Posterior cingulate gyrus (tissue), 11 donors: ENCODE measurements around the gene CARS2.
"Not testable (repeated sequence)": the region's sequence is repeated elsewhere in the genome, so short reads cannot be mapped to it uniquely, and the experiment has no call there.

ENCODE experiments used
- DNase-seq, 10 donors: peaks; one replicate each; pipeline versions ENCODE4 v3.0.0 to v3.0.0-alpha.2; 2020 to 2021; ENCODE audit warnings: mixed read lengths in 3 of 10
- intact Hi-C: fragments of 100-400 bp; cut with DNase I; formaldehyde crosslinking; loops from one replicate; pipeline ENCODE4 v1.15.1; 2023

CARS2 gene

GRCh38 chr13:110658218-110658911 is 47.6 kb downstream of the CARS2 start:
- intact Hi-C loops, DNase-seq: not testable (repeated sequence)

GRCh38 chr13:110657196-110657595 is 48.7 kb downstream of the CARS2 start:
- intact Hi-C loops = no loop called here
- peak in 2 of 10 donors; percentile 39 to 53 for DNase-seq

- intact Hi-C loops = no loop called here
- DNase-seq = peak in 2 of 10 donors; percentile 69 to 78
These were observed 52.1 kb downstream of the CARS2 start for GRCh38 chr13:110653851-110654250.

DNA sequence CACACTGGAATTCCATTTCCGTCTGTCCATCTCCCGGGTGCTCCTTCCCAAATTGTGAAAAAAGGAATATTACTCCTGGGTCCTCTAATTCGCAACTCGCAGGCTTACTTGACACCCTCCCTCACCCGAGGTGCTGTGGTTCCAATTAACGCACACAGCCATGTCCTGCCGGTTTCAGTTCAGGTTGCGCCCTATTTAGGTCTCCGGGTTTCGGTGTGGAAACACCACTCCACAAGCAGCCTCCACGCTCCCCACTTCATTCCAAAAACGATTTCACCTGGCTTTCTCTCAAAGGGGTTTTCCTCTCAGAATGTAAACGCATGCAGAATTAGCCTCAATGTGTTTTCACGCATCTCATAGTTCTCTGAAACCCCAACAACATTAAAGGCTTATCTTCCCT is 52.6 kb downstream of the CARS2 start:
- no peak for DNase-seq
- intact Hi-C loops = no loop called here

GRCh38 chr13:110652764-110653163 is 53.2 kb downstream of the CARS2 start:
- intact Hi-C loops = no loop called here
- peak in 2 of 10 donors; percentile 15 to 17 for DNase-seq

DNA sequence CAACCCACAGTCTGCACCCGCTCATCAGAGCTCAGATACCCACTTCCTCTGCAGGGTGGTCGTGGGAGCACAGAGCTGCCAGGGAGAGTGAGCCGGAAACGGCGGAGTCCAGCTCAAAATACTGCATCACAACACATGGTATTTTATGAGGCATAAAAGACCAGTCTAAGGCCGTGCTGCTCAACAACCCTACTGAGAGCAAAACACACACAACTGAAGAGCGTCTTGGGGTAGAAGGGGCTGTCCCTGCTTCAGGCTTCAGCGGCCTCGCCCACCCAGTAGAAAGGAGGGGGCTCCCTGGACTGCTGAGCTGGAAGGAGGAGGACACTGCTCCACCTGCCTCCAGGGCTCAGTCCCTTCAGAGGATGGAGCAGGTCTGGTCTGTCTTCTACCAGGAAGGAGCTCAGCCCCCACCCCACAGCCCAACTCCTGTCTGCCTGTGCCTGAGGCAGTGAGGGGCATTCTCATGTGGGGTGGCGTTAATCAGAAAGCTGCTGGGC is 53.6 kb downstream of the CARS2 start:
- DNase-seq = peak in 2 of 10 donors; percentile 49 to 67
- intact Hi-C loops = no loop called here

DNA sequence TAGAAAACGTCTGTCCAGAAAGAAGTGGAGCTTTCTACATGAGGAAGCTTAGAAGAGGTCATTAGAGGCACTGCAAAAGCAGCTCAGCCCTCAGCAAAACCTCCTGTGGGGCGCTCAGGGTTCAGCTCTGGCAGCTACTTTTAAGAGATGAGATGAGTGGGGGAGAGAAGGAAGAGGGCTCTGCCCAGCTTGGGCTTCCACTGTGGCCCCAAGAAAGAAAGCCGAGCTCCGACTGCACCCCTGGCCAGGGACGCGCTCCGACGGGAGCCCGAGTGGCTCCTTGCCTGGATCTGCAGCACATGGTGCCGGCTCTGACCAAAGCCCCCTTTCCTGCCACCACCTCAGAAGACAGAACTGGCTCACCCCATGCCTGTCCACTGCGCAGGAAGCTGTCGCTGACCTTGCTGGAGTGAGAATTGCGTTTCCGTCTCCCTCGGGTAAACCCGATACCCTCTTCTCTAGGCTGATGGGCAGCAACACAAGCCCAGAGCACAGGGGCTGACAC is 54.1 kb downstream of the CARS2 start:
- intact Hi-C loops = no loop called here

DNA sequence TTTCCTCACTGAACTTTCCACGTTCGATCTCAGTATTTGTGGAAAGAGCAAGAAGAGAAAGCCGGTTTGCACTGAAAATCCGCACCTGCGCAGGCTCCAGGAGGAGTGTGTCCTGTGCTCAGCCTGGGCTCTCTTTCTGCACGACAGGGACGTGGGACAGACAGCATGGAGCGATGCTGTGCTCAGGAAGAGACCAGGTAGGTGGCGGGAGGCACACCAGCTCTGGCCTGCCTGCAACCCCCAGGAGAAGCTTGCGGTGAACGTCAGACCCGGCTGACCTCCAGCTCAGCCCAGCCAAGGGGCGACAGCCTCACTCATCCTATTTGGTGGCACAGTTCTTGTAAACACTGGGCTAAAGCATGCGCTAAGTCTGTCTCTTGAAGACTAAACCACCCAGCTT is 54.6 kb downstream of the CARS2 start:
- intact Hi-C loops = no loop called here
- peak in 2 of 10 donors; percentile 40 to 79 for DNase-seq

More for the DNA sequence above, 54.1 kb downstream of the CARS2 start:
- peak in 2 of 10 donors; percentile 49 to 64 for DNase-seq

DNA sequence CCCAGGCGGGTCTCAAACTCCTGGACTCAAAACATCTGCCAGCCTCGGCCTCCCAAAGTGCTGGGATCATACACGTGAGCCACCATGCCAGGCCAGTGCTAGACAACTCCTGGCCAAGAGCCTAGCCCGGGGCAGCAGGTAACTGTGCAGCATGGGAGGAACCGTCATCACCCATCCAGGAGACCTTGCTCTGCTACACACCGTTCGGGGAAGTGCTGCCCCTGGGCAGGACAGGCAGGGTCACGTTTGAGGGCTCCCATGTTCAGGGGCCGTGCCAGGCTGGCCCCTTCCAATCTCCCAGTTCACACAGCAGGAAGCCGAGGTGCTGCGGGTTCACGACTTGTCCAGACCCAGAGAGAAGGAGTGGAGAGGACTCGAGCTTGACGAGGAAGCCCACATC is 55.5 kb downstream of the CARS2 start:
- intact Hi-C loops = no loop called here
- DNase-seq = peak in 2 of 10 donors; percentile 64 to 72

- peak in 2 of 10 donors; percentile 41 to 52 for DNase-seq
- intact Hi-C loops = loop anchor here (10.0 kb wide), 1 partner anchor 55 kb away; the partner anchor contains the start of gene CARS2
These were observed 56.4 kb downstream of the CARS2 start for GRCh38 chr13:110649551-110649950.

DNA sequence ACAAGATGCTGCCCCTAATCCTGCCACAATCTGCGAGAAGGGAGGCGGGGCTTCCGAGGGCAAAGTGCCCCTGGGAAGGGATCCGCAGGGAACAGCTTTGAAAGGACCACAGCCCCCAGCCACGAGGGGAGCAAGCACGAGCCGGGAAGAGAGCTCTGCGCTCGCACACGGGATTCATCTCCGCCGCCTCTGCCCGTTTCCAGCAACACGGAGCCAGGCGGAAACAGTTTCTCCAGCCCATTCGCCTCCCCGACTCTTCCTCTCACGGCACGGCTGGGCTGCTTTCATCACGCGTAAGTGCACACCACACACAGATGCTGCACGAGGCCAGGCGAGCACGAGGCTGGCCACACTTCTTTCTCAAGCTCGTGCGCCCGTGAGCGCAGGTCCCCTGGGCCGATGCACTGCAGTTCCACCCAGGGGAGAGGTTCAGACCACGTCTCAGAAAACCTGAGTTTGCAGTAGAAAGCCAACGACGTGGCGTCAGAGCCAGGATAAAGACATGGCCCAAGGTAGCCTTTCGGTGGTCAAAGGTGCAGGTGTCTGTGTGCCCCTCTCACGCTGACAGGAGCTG is 57.0 kb downstream of the CARS2 start:
- peak in 2 of 10 donors; percentile 70 to 76 for DNase-seq
- intact Hi-C loops = loop anchor here (10.0 kb wide), 1 partner anchor 56 kb away; the partner anchor contains the start of gene CARS2

DNA sequence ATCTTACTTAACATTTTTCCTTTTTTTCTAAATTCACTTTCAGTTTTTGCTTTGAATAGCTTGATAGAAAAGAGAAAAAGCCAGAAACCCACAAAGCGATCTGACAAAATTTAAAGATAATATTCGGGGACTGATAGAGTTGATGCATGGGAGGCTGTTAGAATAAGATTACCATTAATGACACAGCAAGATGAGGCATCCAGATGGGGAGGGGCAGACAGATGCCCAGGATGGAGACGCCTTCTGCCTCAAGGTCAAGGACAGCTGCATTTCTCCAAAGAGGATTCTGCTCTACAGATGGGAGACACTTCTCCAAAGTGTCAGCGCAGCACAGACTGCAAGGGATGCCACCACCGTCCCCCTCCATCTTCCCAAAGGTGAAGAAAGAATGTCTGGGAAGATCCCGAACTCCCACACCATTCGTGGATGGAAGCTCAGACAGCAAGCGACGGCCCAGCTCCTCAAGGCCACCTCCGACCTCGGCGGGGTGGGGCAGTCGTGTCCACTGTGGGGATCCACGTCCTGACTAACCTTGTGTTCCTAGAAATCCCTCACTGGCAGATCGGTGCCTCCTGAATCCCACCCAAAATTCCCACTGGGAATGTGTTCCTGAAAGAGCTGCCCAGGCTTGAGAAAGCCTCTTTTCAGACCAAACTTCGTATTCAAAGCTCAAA is 57.6 kb downstream of the CARS2 start:
- intact Hi-C loops = loop anchor here (10.0 kb wide), 1 partner anchor 57 kb away; the partner anchor contains the start of gene CARS2
- peak in 1 of 10 donors; percentile 59 for DNase-seq

DNA sequence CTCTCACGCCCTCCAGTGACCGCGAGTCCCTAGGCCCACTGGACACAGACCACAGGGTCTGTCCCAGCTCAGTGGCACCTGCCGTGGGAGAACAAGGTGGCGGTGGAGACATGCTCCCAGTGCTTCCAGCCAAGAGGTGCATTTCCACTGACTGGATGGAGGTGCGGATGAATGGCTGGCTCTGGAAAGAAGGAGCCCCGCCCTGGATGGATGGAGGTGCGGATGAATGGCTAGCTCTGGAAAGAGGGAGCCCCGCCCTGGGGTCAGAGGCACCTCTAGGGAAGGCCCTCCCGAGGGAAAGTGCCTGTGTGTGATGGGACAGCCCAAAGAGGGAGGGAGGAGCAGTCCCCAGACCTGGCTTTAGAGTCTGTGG is 58.6 kb downstream of the CARS2 start:
- intact Hi-C loops = loop anchor here (10.0 kb wide), 1 partner anchor 57 kb away; the partner anchor contains the start of gene CARS2

GRCh38 chr13:110646442-110647364 is 59.2 kb downstream of the CARS2 start:
- DNase-seq = peak in 3 of 10 donors; percentile 69 to 79 (median 72)
- intact Hi-C loops = loop anchor here (10.0 kb wide), 1 partner anchor 58 kb away; the partner anchor contains the start of gene CARS2

More for the DNA sequence above, 58.6 kb downstream of the CARS2 start:
- DNase-seq = peak in 1 of 10 donors; percentile 53

DNA sequence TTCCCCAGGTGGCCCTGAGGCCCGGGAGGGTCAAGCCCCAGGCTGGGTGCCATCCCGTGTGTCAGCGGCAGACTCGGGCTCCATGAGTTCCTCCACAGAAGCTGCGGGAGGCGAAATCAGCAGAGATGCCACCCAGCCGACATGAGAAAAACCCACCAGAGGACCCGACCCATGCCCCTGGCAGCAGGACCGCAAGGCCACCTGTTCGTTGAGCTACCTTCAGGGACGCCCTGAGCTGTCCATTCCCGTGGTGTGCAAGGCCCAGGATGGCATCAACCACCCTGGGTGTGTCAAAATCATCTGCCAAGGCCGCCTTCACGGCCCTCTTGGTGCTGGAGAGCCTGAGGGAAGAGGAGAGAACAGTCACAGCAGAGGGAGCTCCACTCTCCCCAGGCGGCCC is 60.2 kb downstream of the CARS2 start:
- intact Hi-C loops = loop anchor here (2.0 to 10.0 kb wide), 2 partner anchors 59 to 173 kb away; partner anchors contain the start of gene CARS2
- peak in 2 of 10 donors; percentile 72 to 76 for DNase-seq

GRCh38 chr13:110644892-110645521 is 60.9 kb downstream of the CARS2 start:
- intact Hi-C loops = loop anchor here (2.0 to 10.0 kb wide), 2 partner anchors 60 to 174 kb away; partner anchors contain the start of gene CARS2
- DNase-seq = peak; percentile 60 to 97 (median 73)

- intact Hi-C loops = loop anchor here (2.0 to 10.0 kb wide), 2 partner anchors 61 to 175 kb away; partner anchors contain the start of gene CARS2
- peak in 2 of 10 donors; percentile 16 to 28 for DNase-seq
These were observed 62.0 kb downstream of the CARS2 start for GRCh38 chr13:110643768-110644421.

GRCh38 chr13:110643324-110643723 is 62.6 kb downstream of the CARS2 start:
- intact Hi-C loops = loop anchor here (10.0 kb wide), 1 partner anchor 61 kb away; the partner anchor contains the start of gene CARS2
- DNase-seq = peak in 2 of 10 donors; percentile 29 to 54
